ENCODE results near the gene ATP13A1. TPM values are rescaled to one million over a fixed set of nuclear protein-coding genes. Genes with fewer than 3 reads are reported as not detected.
"Not testable (repeated sequence)": the region's sequence is repeated elsewhere in the genome, so short reads cannot be mapped to it uniquely, and the experiment has no call there.

Gene ATP13A1
- total RNA-seq, 2 donors from 2014 or later: 57.0 to 65.1 TPM

GRCh38 chr19:19668230-19669012 is 4.9 kb upstream of the ATP13A1 start, which contains the start of gene ZNF101:
Gene ZNF101, plus strand, starts transcription at chr19:19668839. Its CDS starts 125 bp downstream, at chr19:19668964.
- DNase-seq (peak; percentile 94 to 96), ATAC-seq (peak; percentile 72)
- intact Hi-C loops (cut with DNase I, micrococcal nuclease): no loop called here

- intact Hi-C loops (cut with DNase I, micrococcal nuclease): not testable (repeated sequence)
- DNase-seq: peak in 1 of 2 donors; percentile 12
Measured at GRCh38 chr19:19665420-19665948, 2.0 kb upstream of the ATP13A1 start.

GRCh38 chr19:19662871-19663255 is 613 bp downstream of the ATP13A1 start:
- ATAC-seq (no peak), DNase-seq (no peak)
- intact Hi-C loops (cut with DNase I, micrococcal nuclease): no loop called here

More at GRCh38 chr19:19665420-19665948, 2.0 kb upstream of the ATP13A1 start:
- ATAC-seq: not testable (repeated sequence)

- no peak for ATAC-seq
- intact Hi-C loops (cut with DNase I, micrococcal nuclease): no loop called here
- peak in 1 of 2 donors; percentile 11 for DNase-seq
Measured at GRCh38 chr19:19662344-19662743, 1.1 kb downstream of the ATP13A1 start.

- DNase-seq: peak in 1 of 2 donors; percentile 19
- intact Hi-C loops (cut with DNase I, micrococcal nuclease): no loop called here
Measured at GRCh38 chr19:19661675-19662251, 1.7 kb downstream of the ATP13A1 start.

GRCh38 chr19:19661141-19661674 is 2.3 kb downstream of the ATP13A1 start:
- peak in 1 of 2 donors; percentile 4 for DNase-seq
- no peak for ATAC-seq
- intact Hi-C loops (cut with DNase I, micrococcal nuclease): no loop called here

More at GRCh38 chr19:19661675-19662251, 1.7 kb downstream of the ATP13A1 start:
- no peak for ATAC-seq

- ATAC-seq: no peak
- no peak for DNase-seq
- intact Hi-C loops (cut with DNase I, micrococcal nuclease): no loop called here
Measured at GRCh38 chr19:19659646-19660245, 3.7 kb downstream of the ATP13A1 start.

- intact Hi-C loops (cut with DNase I, micrococcal nuclease): no loop called here
- DNase-seq (peak in 1 of 2 donors; percentile 5), ATAC-seq (no peak)
Measured at GRCh38 chr19:19657397-19657783, 6.1 kb downstream of the ATP13A1 start.

GRCh38 chr19:19656451-19657396 is 6.8 kb downstream of the ATP13A1 start:
- DNase-seq: no peak
- intact Hi-C loops (cut with DNase I, micrococcal nuclease): no loop called here
- ATAC-seq: no peak

- no peak for ATAC-seq
- peak in 1 of 2 donors; percentile 6 for DNase-seq
- intact Hi-C loops (cut with DNase I, micrococcal nuclease): no loop called here
Measured at GRCh38 chr19:19655641-19656343, 7.7 kb downstream of the ATP13A1 start.

- intact Hi-C loops (cut with DNase I, micrococcal nuclease): no loop called here
- ATAC-seq (no peak), DNase-seq (no peak)
Measured at GRCh38 chr19:19655051-19655594, 8.4 kb downstream of the ATP13A1 start.

GRCh38 chr19:19654441-19654840 is 9.0 kb downstream of the ATP13A1 start:
- intact Hi-C loops (cut with DNase I, micrococcal nuclease): no loop called here
- DNase-seq: peak in 1 of 2 donors; percentile 3
- no peak for ATAC-seq

GRCh38 chr19:19653597-19654147 is 9.8 kb downstream of the ATP13A1 start:
- DNase-seq: no peak
- intact Hi-C loops (cut with DNase I, micrococcal nuclease): no loop called here
- no peak for ATAC-seq

GRCh38 chr19:19652482-19653295 is 10.8 kb downstream of the ATP13A1 start:
- peak in 1 of 2 donors; percentile 2 for DNase-seq
- ATAC-seq: no peak
- intact Hi-C loops (cut with DNase I, micrococcal nuclease): no loop called here

- intact Hi-C loops (cut with DNase I, micrococcal nuclease): no loop called here
- no peak for ATAC-seq
- no peak for DNase-seq
Measured at GRCh38 chr19:19651076-19651475, 12.4 kb downstream of the ATP13A1 start.

- DNase-seq (no peak), ATAC-seq (no peak)
- intact Hi-C loops (cut with DNase I, micrococcal nuclease): no loop called here
Measured at GRCh38 chr19:19650331-19650730, 13.1 kb downstream of the ATP13A1 start.
